ENCODE measurements around the gene DOCK1. TPM values are rescaled to one million over a fixed set of nuclear protein-coding genes. Genes with fewer than 3 reads are reported as not detected.
A peak's percentile ranks its signal among the peaks of the same experiment; 100 is the strongest.
"Not testable (repeated sequence)": the region's sequence is repeated elsewhere in the genome, so short reads cannot be mapped to it uniquely, and the experiment has no call there.

Gene DOCK1
- total RNA-seq, 3 donors from 2014 or later = 50.4 to 101 (median 69.2) TPM

- peaks cover 0 to 5% of the 10 kb centered on the region in 2 donors for H3K9me3 ChIP-seq
- H3K4me3 ChIP-seq = no peak overlapping the region
- no peak overlapping the region for H3K27ac ChIP-seq
- H3K36me3 ChIP-seq = no peaks in the 10 kb centered on the region
- TF ChIP-seq POLR2A (IDR thresholded peaks at IDR 0.05) = no peak
- TF ChIP-seq POLR2AphosphoS5 (IDR thresholded peaks at IDR 0.05) = no peak
- TF ChIP-seq, protein P1, sequence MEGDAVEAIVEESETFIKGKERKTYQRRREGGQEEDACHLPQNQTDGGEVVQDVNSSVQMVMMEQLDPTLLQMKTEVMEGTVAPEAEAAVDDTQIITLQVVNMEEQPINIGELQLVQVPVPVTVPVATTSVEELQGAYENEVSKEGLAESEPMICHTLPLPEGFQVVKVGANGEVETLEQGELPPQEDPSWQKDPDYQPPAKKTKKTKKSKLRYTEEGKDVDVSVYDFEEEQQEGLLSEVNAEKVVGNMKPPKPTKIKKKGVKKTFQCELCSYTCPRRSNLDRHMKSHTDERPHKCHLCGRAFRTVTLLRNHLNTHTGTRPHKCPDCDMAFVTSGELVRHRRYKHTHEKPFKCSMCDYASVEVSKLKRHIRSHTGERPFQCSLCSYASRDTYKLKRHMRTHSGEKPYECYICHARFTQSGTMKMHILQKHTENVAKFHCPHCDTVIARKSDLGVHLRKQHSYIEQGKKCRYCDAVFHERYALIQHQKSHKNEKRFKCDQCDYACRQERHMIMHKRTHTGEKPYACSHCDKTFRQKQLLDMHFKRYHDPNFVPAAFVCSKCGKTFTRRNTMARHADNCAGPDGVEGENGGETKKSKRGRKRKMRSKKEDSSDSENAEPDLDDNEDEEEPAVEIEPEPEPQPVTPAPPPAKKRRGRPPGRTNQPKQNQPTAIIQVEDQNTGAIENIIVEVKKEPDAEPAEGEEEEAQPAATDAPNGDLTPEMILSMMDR (IDR thresholded peaks at IDR 0.05) = no peak
- no peak for DNase-seq (ENCODE audit: low spot score in 2 of 2)
- no peaks in the 10 kb centered on the region for H3K4me1 ChIP-seq
- intact Hi-C loops (cut with DNase I; ENCODE audit: low total_unique reads) = no loop called here
- H3K27me3 ChIP-seq = no peaks in the 10 kb centered on the region
Measured at GRCh38 chr10:126893206-126893605, 12.0 kb upstream of the DOCK1 start.

DNA sequence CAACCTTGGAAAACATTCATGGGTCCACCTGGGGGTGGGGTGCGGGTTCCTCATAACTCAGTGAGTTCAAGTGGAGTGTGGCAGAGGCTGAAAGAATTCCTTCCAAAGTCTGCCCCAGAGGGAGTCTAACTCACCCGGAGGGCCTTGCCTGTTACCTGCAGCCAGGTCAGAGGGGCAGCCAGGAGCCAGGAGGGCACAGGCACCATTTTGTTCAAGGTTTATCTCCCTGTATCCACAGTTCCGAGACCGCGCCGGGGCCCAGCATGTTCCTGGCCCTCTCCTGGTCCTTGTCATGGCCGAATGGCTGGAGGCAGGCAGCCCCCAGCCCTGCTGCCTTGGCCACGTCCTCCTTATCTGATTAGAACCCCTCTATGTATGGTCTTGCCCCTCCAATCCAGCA lies 11.4 kb upstream of the DOCK1 start:
- no peak for DNase-seq (ENCODE audit: low spot score in 2 of 2)
- Histone ChIP-seq H3K36me3 (no peaks in the 10 kb centered on the region), H3K9me3 (peaks cover 4 to 12% of the 10 kb centered on the region in 2 donors), H3K27ac (no peak overlapping the region), H3K4me1 (no peaks in the 10 kb centered on the region), H3K27me3 (no peaks in the 10 kb centered on the region), H3K4me3 (no peak overlapping the region)
- intact Hi-C loops (cut with DNase I; ENCODE audit: low total_unique reads) = no loop called here
- TF ChIP-seq POLR2A (IDR thresholded peaks at IDR 0.05) = no peak
- TF ChIP-seq POLR2AphosphoS5 (IDR thresholded peaks at IDR 0.05) = no peak
- TF ChIP-seq, protein P1 (IDR thresholded peaks at IDR 0.05) = no peak

DNA sequence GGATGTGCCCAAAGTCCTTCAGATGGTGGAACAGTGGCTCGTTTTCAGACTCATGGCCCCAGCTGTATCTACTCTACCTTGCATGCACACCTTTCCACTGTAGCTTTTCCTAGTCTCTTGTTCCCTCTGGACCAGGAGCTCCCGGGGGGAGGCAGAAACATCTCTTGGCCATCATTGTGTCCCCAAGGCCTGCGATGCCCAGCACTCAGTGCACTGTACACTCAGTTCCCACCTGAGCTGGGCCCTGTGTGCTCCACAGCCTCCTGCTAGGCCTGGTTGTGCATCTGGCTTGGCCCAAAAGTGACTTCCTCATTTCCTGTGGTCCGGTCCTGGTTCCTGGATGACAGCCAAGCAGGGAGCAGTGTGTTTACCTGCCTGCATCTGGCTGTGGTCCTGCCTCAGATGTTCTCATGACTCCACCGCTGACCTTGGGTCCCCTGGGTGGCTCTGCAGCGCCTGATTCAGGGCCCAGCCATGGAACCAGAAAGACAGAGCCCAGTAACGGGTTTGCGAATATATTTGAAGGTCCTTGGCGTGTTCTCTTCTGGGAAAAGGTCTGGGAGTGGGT lies 9.9 kb upstream of the DOCK1 start:
- H3K27me3 ChIP-seq = no peaks in the 10 kb centered on the region
- no peaks in the 10 kb centered on the region for H3K4me1 ChIP-seq
- H3K27ac ChIP-seq = no peak overlapping the region
- H3K9me3 ChIP-seq = peaks cover 8 to 13% of the 10 kb centered on the region in 2 donors
- intact Hi-C loops (cut with DNase I; ENCODE audit: low total_unique reads) = no loop called here
- no peak overlapping the region for H3K4me3 ChIP-seq
- peak in 1 of 2 donors; percentile 69 for DNase-seq (ENCODE audit: low spot score in 2 of 2)
- no peaks in the 10 kb centered on the region for H3K36me3 ChIP-seq
- no peak for TF ChIP-seq POLR2A (IDR thresholded peaks at IDR 0.05)
- TF ChIP-seq POLR2AphosphoS5 (IDR thresholded peaks at IDR 0.05) = no peak
- TF ChIP-seq, protein P1 (IDR thresholded peaks at IDR 0.05) = no peak

GRCh38 chr10:126898460-126898859 lies 6.8 kb upstream of the DOCK1 start:
- no peaks in the 10 kb centered on the region for H3K27me3 ChIP-seq
- intact Hi-C loops (cut with DNase I; ENCODE audit: low total_unique reads) = no loop called here
- peaks cover 8 to 13% of the 10 kb centered on the region in 2 donors for H3K9me3 ChIP-seq
- H3K4me1 ChIP-seq = no peaks in the 10 kb centered on the region
- no peak for DNase-seq (ENCODE audit: low spot score in 2 of 2)
- H3K4me3 ChIP-seq = no peak overlapping the region
- no peak overlapping the region for H3K27ac ChIP-seq
- TF ChIP-seq, protein P1 (IDR thresholded peaks at IDR 0.05) = no peak
- TF ChIP-seq POLR2AphosphoS5 (IDR thresholded peaks at IDR 0.05) (no peak), POLR2A (IDR thresholded peaks at IDR 0.05) (no peak)
- no peaks in the 10 kb centered on the region for H3K36me3 ChIP-seq

DNA sequence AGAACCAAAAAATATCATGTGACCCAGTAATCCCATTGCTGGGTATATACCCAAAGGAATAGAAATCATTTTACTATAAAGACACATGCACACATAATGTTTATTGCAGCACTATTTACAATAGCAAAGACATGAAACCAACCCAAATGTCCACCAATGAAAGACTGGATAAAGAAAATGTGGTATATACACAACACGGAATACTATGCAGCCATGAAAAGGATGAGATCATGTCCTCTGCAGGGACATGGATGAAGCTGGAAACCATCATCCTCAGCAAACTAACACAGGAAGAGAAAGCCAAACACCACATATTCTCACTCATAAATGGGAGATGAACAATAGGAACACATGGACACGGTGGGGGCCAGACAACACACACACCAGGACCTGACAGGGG lies 5.7 kb upstream of the DOCK1 start:
- intact Hi-C loops (cut with DNase I; ENCODE audit: low total_unique reads); H3K36me3 ChIP-seq; H3K4me1 ChIP-seq; H3K27ac ChIP-seq; DNase-seq (ENCODE audit: low spot score in 2 of 2); H3K27me3 ChIP-seq; H3K4me3 ChIP-seq: not testable (repeated sequence)
- peaks cover 8 to 13% of the 10 kb centered on the region in 2 donors for H3K9me3 ChIP-seq

Data from breast epithelium (tissue), 4 donors.